AG10803 (cell line): ENCODE data around the gene TNS3.

Experiments
- DNase-seq: peaks from one replicate; pipeline ENCODE4 v3.0.0; 2010; ENCODE audit warnings: low read depth
- H3K4me3 ChIP-seq: 2 replicates; pipeline ENCODE4 v1.5.1; 2011; ENCODE audit warnings: mild to moderate bottlenecking, low read length, control low read depth
- CTCF ChIP-seq: conservative IDR thresholded peaks from 2 replicates; pipeline ENCODE4 v1.5.1; 2011; ENCODE audit warnings: mild to moderate bottlenecking, low read length, control low read depth, inconsistent platforms

TNS3 gene

GRCh38 chr7:47506382-47507339 is 75.2 kb downstream of the TNS3 start:
- DNase-seq = peak; percentile 79
- no peak overlapping the region for H3K4me3 ChIP-seq
- no peak for TF ChIP-seq CTCF

GRCh38 chr7:47505312-47506007 is 76.5 kb downstream of the TNS3 start:
- no peak for TF ChIP-seq CTCF
- DNase-seq = no peak
- H3K4me3 ChIP-seq = no peak overlapping the region

GRCh38 chr7:47504551-47505311 is 77.2 kb downstream of the TNS3 start:
- no peak for TF ChIP-seq CTCF
- DNase-seq = no peak
- no peak overlapping the region for H3K4me3 ChIP-seq

GRCh38 chr7:47503281-47503680 is 78.6 kb downstream of the TNS3 start:
- no peak for TF ChIP-seq CTCF
- H3K4me3 ChIP-seq = no peak overlapping the region
- peak; percentile 64 for DNase-seq

GRCh38 chr7:47502240-47502877 is 79.6 kb downstream of the TNS3 start:
- no peak for TF ChIP-seq CTCF
- no peak for DNase-seq
- no peak overlapping the region for H3K4me3 ChIP-seq

- H3K4me3 ChIP-seq = no peak overlapping the region
- no peak for TF ChIP-seq CTCF
- DNase-seq = peak; percentile 54
Observed at GRCh38 chr7:47501406-47501805, 80.5 kb downstream of the TNS3 start.
